Mesothelial cell of epicardium (in vitro differentiated cells): ENCODE data around the gene ISLR2. TPM values are rescaled to one million over a fixed set of nuclear protein-coding genes. Genes with fewer than 3 reads are reported as not detected.
"Not testable (repeated sequence)": the region's sequence is repeated elsewhere in the genome, so short reads cannot be mapped to it uniquely, and the experiment has no call there.

Source experiments
- DNase-seq, 2 experiments: peaks; one replicate each; pipeline ENCODE4 v3.0.0; 2021; ENCODE audit warnings: low spot score in 2 of 2; ENCODE audit not compliant: unreplicated experiment in 2 of 2
- H3K27ac Mint-ChIP-seq: 2 replicates; pipeline ENCODE4 v1.8.0; 2021; ENCODE audit warnings: mixed read lengths
- H3K27me3 Mint-ChIP-seq: 2 replicates; pipeline ENCODE4 v1.8.0; 2021; ENCODE audit warnings: low read depth, mixed read lengths
- H3K36me3 Mint-ChIP-seq: 2 replicates; pipeline ENCODE4 v1.8.0; 2021; ENCODE audit warnings: mixed read lengths
- H3K4me1 Mint-ChIP-seq: 2 replicates; pipeline ENCODE4 v1.8.0; 2021; ENCODE audit warnings: mixed read lengths
- H3K4me3 Mint-ChIP-seq: 2 replicates; pipeline ENCODE4 v1.8.0; 2021; ENCODE audit warnings: mild to moderate bottlenecking, moderate library complexity, mixed read lengths
- H3K9me3 Mint-ChIP-seq: 2 replicates; pipeline ENCODE4 v1.8.0; 2021; ENCODE audit warnings: mixed read lengths
- total RNA-seq: library from RNA; stranded (reverse); gene quantifications from 3 replicates; pipeline ENCODE4 v1.2.1, GENCODE V29; 2021
- TF ChIP-seq, protein P1 (sequence below): fragments of 200-600 bp; sonication (generic); IDR thresholded peaks from one replicate; pipeline ENCODE4 v1.5.0; 2021; ENCODE audit warnings: antibody characterized with exemption; ENCODE audit not compliant: unreplicated experiment

Gene ISLR2
- total RNA-seq, 1 donor from 2014 or later: 1.9 TPM

DNA sequence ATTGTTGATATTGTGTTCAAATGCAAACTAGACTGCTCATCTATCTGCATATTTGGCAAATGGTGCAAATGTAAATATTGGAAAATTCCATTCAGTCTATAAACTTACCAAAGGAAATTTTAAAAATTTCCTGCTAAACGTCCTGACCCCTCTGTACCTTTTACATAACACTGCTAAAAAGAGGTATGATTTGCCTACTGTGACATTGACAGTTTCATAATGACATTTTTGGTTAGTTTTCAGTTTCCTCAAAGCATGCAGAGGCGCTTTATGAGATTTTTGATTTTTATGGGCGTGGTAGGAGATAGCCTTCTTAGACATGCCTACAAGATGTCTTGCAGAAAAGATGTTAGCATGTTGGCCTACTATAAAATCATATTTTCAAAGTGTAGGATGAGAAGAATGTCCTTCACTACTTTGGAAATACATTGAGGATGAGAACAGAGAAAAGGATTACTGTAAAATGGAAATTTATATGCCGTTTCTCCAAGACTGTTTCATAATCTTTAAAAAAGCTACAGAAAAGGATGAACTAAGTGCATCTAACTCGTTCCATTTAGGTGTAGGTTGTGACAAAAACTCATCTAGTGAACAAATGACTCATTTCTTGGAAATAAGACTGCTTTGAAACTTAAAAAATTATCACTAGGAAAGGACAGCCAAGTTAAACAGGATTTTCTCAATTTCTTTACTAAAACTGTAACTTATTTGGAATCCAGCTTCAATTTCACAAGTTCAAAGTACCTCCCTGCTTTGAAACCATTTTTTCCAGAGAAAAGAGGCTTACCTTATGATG, 28.7 kb downstream of the ISLR2 start:
- no peak overlapping the region for H3K27ac Mint-ChIP-seq

DNA sequence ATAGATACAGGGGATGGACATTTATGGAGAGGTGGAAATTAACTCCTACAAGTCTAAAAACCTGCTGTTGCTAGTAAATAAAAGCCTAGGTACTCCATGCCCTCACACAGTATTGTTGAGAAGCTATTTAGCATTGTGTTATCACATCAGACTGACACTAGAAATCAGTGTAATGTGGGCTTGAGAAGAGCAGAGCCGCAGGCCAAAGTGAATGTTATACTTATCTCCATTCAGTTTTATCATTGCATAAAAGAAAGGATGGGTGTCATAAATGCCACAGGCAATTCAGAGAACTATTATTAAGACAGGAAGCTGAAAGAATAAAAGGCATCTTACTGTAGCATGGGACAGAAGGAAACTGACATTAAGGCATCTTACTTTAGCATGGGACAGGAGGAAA, 29.4 kb downstream of the ISLR2 start:
- Mint-ChIP-seq H3K4me1 (peaks cover 17% of the 10 kb centered on the region), H3K9me3 (no peaks in the 10 kb centered on the region)
- TF ChIP-seq, protein P1, sequence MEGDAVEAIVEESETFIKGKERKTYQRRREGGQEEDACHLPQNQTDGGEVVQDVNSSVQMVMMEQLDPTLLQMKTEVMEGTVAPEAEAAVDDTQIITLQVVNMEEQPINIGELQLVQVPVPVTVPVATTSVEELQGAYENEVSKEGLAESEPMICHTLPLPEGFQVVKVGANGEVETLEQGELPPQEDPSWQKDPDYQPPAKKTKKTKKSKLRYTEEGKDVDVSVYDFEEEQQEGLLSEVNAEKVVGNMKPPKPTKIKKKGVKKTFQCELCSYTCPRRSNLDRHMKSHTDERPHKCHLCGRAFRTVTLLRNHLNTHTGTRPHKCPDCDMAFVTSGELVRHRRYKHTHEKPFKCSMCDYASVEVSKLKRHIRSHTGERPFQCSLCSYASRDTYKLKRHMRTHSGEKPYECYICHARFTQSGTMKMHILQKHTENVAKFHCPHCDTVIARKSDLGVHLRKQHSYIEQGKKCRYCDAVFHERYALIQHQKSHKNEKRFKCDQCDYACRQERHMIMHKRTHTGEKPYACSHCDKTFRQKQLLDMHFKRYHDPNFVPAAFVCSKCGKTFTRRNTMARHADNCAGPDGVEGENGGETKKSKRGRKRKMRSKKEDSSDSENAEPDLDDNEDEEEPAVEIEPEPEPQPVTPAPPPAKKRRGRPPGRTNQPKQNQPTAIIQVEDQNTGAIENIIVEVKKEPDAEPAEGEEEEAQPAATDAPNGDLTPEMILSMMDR: no peak

More for the DNA sequence above, 28.7 kb downstream of the ISLR2 start:
- DNase-seq: no peak
- peaks cover 17% of the 10 kb centered on the region for H3K4me1 Mint-ChIP-seq
- no peaks in the 10 kb centered on the region for H3K36me3 Mint-ChIP-seq
- peaks cover 13% of the 10 kb centered on the region for H3K27me3 Mint-ChIP-seq
- H3K9me3 Mint-ChIP-seq: no peaks in the 10 kb centered on the region
- no peak overlapping the region for H3K4me3 Mint-ChIP-seq
- TF ChIP-seq, protein P1: no peak

DNA sequence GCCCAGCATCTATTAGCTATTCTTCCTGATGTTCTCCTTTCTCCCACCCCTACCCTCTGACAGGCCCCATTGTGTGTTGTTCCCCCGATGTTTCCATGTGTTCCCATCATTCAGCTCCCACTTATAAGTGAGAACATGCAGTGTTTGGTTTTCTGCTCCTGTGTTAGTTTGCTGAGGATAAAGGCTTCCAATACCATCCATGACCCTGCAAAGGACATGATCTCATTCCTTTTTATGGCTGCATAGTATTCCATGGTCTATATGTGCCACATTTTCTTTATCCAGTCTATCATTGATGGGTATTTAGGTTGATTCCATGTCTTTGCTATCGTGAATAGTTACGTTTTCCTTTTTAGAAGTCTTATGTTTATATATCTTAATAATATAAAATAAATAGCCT, 30.0 kb downstream of the ISLR2 start:
- not testable (repeated sequence) for DNase-seq, H3K36me3 Mint-ChIP-seq, H3K9me3 Mint-ChIP-seq, H3K27ac Mint-ChIP-seq, H3K4me3 Mint-ChIP-seq
- Mint-ChIP-seq H3K27me3 (peaks cover 23% of the 10 kb centered on the region), H3K4me1 (peaks cover 17% of the 10 kb centered on the region)

More for the DNA sequence above, 29.4 kb downstream of the ISLR2 start:
- no peaks in the 10 kb centered on the region for H3K36me3 Mint-ChIP-seq
- DNase-seq: no peak
- peaks cover 17% of the 10 kb centered on the region for H3K27me3 Mint-ChIP-seq
- no peak overlapping the region for H3K27ac Mint-ChIP-seq
- H3K4me3 Mint-ChIP-seq: no peak overlapping the region

DNA sequence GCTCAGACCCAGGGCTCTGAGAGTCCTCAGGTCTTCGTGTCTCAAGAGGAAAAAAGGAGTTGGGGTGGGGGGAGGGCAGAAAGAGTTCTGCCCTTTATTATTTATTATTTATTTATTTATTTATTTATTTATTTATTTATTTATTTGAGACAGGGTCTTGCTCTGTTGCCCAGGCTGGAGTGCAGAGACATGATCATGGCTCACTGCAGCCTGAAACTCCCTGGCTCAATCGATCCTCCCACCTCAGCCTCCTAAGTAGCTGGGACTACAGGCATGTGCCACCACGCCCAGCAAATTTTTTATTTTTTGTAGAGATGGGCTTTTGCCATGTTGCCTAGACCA, 31.8 kb downstream of the ISLR2 start:
- H3K9me3 Mint-ChIP-seq, H3K4me3 Mint-ChIP-seq, H3K36me3 Mint-ChIP-seq, DNase-seq, H3K27ac Mint-ChIP-seq, H3K4me1 Mint-ChIP-seq: not testable (repeated sequence)
- H3K27me3 Mint-ChIP-seq: peaks cover 22% of the 10 kb centered on the region

DNA sequence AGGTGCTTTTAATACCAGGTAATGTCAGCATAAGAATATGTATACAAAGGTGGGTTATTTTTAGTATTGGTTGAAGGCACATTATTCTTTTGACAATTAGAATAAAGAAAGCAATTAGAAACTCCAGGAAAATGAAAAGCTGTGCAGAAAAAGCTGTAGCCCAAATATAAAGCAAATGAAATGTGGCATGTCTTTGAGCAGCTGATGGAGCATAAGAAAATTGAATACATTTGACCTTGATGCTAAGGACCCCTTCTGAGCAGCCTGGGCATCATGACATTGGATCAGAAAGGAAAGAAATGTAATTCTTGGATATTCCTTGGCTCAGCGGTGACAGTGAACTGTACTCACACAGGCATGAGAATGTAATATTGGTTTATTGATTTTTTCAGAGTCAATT, 35.1 kb downstream of the ISLR2 start:
- TF ChIP-seq, protein P1: no peak
- H3K9me3 Mint-ChIP-seq: peaks cover 4% of the 10 kb centered on the region
- H3K27ac Mint-ChIP-seq: no peak overlapping the region
- H3K36me3 Mint-ChIP-seq: no peaks in the 10 kb centered on the region
- no peak overlapping the region for H3K4me3 Mint-ChIP-seq
- H3K27me3 Mint-ChIP-seq: peaks cover 27% of the 10 kb centered on the region
- DNase-seq: no peak
- peaks cover 11% of the 10 kb centered on the region for H3K4me1 Mint-ChIP-seq

DNA sequence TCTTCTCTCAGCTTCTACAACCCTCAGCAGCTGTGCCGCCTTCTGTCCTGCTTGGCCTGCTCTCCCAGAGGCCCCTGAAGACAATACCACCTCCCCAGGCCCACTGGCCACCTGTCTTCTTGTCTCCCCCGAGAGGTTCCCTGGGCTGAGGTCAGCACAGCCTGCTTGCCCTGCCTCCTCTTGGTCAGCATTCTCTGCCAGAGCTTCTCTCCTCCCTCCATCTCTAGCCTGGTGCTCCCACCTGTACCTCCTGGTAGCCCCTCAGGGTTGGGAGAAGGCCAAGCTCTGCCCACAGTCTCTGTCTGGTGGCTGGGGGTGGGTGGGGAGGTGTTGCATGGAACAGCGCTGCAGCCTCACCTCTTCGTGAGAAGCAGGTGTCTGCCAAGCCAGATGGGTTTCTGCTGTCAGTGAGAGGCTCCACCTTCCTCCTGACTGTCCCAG, 37.5 kb downstream of the ISLR2 start:
- peaks cover 22% of the 10 kb centered on the region for H3K27me3 Mint-ChIP-seq
- DNase-seq: peak in 1 of 2 experiments; percentile 36
- H3K36me3 Mint-ChIP-seq: no peaks in the 10 kb centered on the region
- H3K4me3 Mint-ChIP-seq: no peak overlapping the region
- no peak overlapping the region for H3K27ac Mint-ChIP-seq
- peaks cover 4% of the 10 kb centered on the region for H3K9me3 Mint-ChIP-seq
- TF ChIP-seq, protein P1: no peak
- H3K4me1 Mint-ChIP-seq: peaks cover 23% of the 10 kb centered on the region
